Hepatocyte (in vitro differentiated cells): Measurements from ENCODE around the gene CATSPERB. TPM values are rescaled to one million over a fixed set of nuclear protein-coding genes. Genes with fewer than 3 reads are reported as not detected.
A peak's percentile ranks its signal among the peaks of the same experiment; 100 is the strongest.
"Not testable (repeated sequence)": the region's sequence is repeated elsewhere in the genome, so short reads cannot be mapped to it uniquely, and the experiment has no call there.

Source experiments
- DNase-seq: peaks from one replicate; pipeline ENCODE4 v3.0.0-alpha.2; 2016; ENCODE audit warnings: low spot score
- H2AFZ ChIP-seq: fragments of 200-600 bp; sonication (generic); 2 replicates; pipeline ENCODE4 v1.6.0; 2016; ENCODE audit warnings: antibody characterized with exemption, mild to moderate bottlenecking
- H3K27ac ChIP-seq: fragments of 200-600 bp; sonication (generic); 2 replicates; pipeline ENCODE4 v1.5.1; 2016; ENCODE audit warnings: mild to moderate bottlenecking
- H3K27me3 ChIP-seq: fragments of 200-600 bp; sonication (generic); 2 replicates; pipeline ENCODE4 v1.6.1; 2016
- H3K36me3 ChIP-seq: fragments of 200-600 bp; sonication (generic); replicated peaks from 2 replicates; pipeline ENCODE4 v1.5.1; 2016; ENCODE audit warnings: low read depth; ENCODE audit not compliant: insufficient read depth
- H3K4me1 ChIP-seq: fragments of 200-600 bp; sonication (generic); 2 replicates; pipeline ENCODE4 v1.5.1; 2016; ENCODE audit warnings: mild to moderate bottlenecking, moderate library complexity; ENCODE audit not compliant: insufficient read depth
- H3K4me2 ChIP-seq: fragments of 200-600 bp; sonication (generic); 2 replicates; pipeline ENCODE4 v1.6.0; 2016
- H3K4me3 ChIP-seq: fragments of 200-600 bp; sonication (generic); 2 replicates; pipeline ENCODE4 v1.5.1; 2016; ENCODE audit warnings: mild to moderate bottlenecking
- H3K79me2 ChIP-seq: fragments of 200-600 bp; sonication (generic); 2 replicates; pipeline ENCODE4 v1.6.0; 2017; ENCODE audit warnings: mild to moderate bottlenecking
- H3K9me2 ChIP-seq: fragments of 200-600 bp; sonication (generic); replicated peaks from 2 replicates; pipeline ENCODE4 v1.6.0; 2017; ENCODE audit warnings: mild to moderate bottlenecking; ENCODE audit not compliant: insufficient read depth
- H3K9me3 ChIP-seq: fragments of 200-600 bp; sonication (generic); 2 replicates; pipeline ENCODE4 v1.5.1; 2016; ENCODE audit warnings: low read depth, mild to moderate bottlenecking
- H4K20me1 ChIP-seq: fragments of 200-600 bp; sonication (generic); 2 replicates; pipeline ENCODE4 v1.6.0; 2016; ENCODE audit warnings: mild to moderate bottlenecking; ENCODE audit not compliant: insufficient read depth, poor library complexity, severe bottlenecking
- EZH2 ChIP-seq: fragments of 200-600 bp; sonication (generic); IDR thresholded peaks from 2 replicates; pipeline ENCODE4 v1.6.1; 2016; ENCODE audit warnings: antibody characterized with exemption, mild to moderate bottlenecking, borderline replicate concordance
- EZH2phosphoT487 ChIP-seq: fragments of 200-600 bp; sonication (generic); IDR thresholded peaks from one replicate; pipeline ENCODE4 v1.6.1; 2018; ENCODE audit warnings: antibody characterized with exemption, mild to moderate bottlenecking, low read depth, moderate library complexity; ENCODE audit not compliant: unreplicated experiment, severe bottlenecking
- WGBS: methylation state at CpG from one replicate; pipeline ENCODE4 v1.1.6; 2016; ENCODE audit warnings: low lambda C conversion rate; ENCODE audit errors: missing lambda C conversion rate; 5-methylcytosine and 5-hydroxymethylcytosine counted together
- polyA plus RNA-seq: library from polyadenylated mRNA; unstranded; fragments of >200 nt; fragmentation: Nextera tagmentation; extraction: Ambion mirVana; gene quantifications from 2 replicates; pipeline ENCODE4 v1.2.1, GENCODE V29; 2016
- total RNA-seq: library from RNA; depleted of rRNA; stranded (reverse); fragments of >200 nt; gene quantifications from 2 replicates; pipeline ENCODE4 v1.2.3, GENCODE V29; 2014
- TF ChIP-seq, protein P1 (sequence below): fragments of 200-600 bp; sonication (generic); IDR thresholded peaks from 2 replicates; pipeline ENCODE4 v1.5.1; 2016; ENCODE audit warnings: antibody characterized with exemption, mild to moderate bottlenecking; ENCODE audit not compliant: poor library complexity

The CATSPERB gene
- total and polyA plus RNA-seq, 2 experiments from 2014 or later: 0.93 to 7.1 TPM

GRCh38 chr14:91607322-91608047 lies 124.4 kb downstream of the CATSPERB start:
- no peaks in the 10 kb centered on the region for H3K79me2 ChIP-seq
- no peaks in the 10 kb centered on the region for H4K20me1 ChIP-seq
- H3K27me3 ChIP-seq: no peaks in the 10 kb centered on the region
- H3K9me2 ChIP-seq: no peaks in the 10 kb centered on the region
- peak; percentile 16 for DNase-seq
- H3K4me1 ChIP-seq: peaks cover 4% of the 10 kb centered on the region
- H3K4me3 ChIP-seq: no peak overlapping the region
- no peaks in the 10 kb centered on the region for H3K9me3 ChIP-seq
- TF ChIP-seq, protein P1, sequence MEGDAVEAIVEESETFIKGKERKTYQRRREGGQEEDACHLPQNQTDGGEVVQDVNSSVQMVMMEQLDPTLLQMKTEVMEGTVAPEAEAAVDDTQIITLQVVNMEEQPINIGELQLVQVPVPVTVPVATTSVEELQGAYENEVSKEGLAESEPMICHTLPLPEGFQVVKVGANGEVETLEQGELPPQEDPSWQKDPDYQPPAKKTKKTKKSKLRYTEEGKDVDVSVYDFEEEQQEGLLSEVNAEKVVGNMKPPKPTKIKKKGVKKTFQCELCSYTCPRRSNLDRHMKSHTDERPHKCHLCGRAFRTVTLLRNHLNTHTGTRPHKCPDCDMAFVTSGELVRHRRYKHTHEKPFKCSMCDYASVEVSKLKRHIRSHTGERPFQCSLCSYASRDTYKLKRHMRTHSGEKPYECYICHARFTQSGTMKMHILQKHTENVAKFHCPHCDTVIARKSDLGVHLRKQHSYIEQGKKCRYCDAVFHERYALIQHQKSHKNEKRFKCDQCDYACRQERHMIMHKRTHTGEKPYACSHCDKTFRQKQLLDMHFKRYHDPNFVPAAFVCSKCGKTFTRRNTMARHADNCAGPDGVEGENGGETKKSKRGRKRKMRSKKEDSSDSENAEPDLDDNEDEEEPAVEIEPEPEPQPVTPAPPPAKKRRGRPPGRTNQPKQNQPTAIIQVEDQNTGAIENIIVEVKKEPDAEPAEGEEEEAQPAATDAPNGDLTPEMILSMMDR: no peak
- TF ChIP-seq EZH2phosphoT487: no peak
- no peak for TF ChIP-seq EZH2
- 77% methylated on average over 9 of the region's 9 CpGs for WGBS
- H2AFZ ChIP-seq: no peak overlapping the region
- no peak overlapping the region for H3K27ac ChIP-seq
- H3K36me3 ChIP-seq: no peaks in the 10 kb centered on the region
- H3K4me2 ChIP-seq: no peak overlapping the region

DNA sequence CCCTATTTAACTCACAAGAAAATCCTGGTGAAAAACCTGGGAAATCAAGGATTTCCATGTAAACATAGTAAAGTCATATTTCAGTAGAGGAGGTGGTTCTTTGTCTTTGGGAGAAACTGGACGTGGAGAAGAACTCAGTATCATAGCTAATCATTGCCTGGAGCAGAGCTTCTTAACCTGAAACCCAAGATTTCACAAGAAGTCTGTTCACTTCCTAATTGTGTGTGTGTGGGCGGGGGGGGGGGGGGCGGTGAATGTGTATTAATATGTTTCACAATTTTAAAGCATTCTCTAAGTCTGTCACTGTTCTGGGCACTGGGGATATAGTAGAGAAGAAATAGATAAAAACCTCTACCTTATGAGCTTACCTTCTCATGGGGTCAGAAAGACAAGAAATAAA lies 125.0 kb downstream of the CATSPERB start:
- Histone ChIP-seq H2AFZ (no peak overlapping the region), H3K4me1 (peaks cover 4% of the 10 kb centered on the region), H4K20me1 (no peaks in the 10 kb centered on the region), H3K79me2 (no peaks in the 10 kb centered on the region), H3K9me3 (no peaks in the 10 kb centered on the region), H3K4me3 (no peak overlapping the region), H3K4me2 (no peak overlapping the region), H3K9me2 (no peaks in the 10 kb centered on the region), H3K27ac (no peak overlapping the region), H3K36me3 (no peaks in the 10 kb centered on the region), H3K27me3 (no peaks in the 10 kb centered on the region)
- TF ChIP-seq, protein P1: no peak
- no peak for TF ChIP-seq EZH2
- TF ChIP-seq EZH2phosphoT487: no peak
- 73% methylated on average over 3 of the region's 3 CpGs for WGBS
- no peak for DNase-seq

DNA sequence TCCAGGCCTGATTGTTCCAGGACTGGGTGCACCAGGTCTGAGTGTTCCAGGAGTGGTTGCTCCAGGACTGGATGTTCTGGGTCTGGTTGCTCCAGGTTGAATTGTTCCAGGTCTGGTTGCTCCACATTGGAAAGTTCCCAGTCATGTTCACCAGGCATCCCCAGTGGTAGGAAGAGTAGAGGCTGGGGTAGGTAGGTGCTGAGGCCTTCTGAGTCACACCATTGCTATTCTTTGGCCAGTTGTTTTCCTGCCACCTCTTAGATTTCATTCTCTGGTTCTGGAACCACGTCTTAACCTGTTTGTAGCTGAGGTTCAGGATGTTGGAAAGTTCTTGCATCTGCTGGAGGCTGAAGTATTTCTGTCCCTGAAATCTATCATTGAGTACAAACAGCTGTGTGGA lies 127.3 kb downstream of the CATSPERB start:
- H2AFZ ChIP-seq, H3K27me3 ChIP-seq, H4K20me1 ChIP-seq, H3K9me3 ChIP-seq, H3K4me2 ChIP-seq, DNase-seq, H3K9me2 ChIP-seq, H3K27ac ChIP-seq, H3K4me1 ChIP-seq, H3K4me3 ChIP-seq, H3K79me2 ChIP-seq, H3K36me3 ChIP-seq: not testable (repeated sequence)
- 80% methylated on average over 1 of the region's 1 CpG for WGBS

GRCh38 chr14:91599994-91600393 lies 131.9 kb downstream of the CATSPERB start:
- Histone ChIP-seq H3K9me2 (no peaks in the 10 kb centered on the region), H3K27ac (no peak overlapping the region)

More at GRCh38 chr14:91599994-91600393, 131.9 kb downstream of the CATSPERB start:
- TF ChIP-seq EZH2phosphoT487: no peak
- TF ChIP-seq, protein P1: no peak
- Histone ChIP-seq H3K4me3 (no peak overlapping the region), H3K4me1 (no peaks in the 10 kb centered on the region), H4K20me1 (no peaks in the 10 kb centered on the region), H3K79me2 (no peaks in the 10 kb centered on the region), H3K27me3 (no peaks in the 10 kb centered on the region), H3K9me3 (peaks cover 5% of the 10 kb centered on the region), H3K4me2 (no peak overlapping the region), H2AFZ (no peak overlapping the region), H3K36me3 (no peaks in the 10 kb centered on the region)
- WGBS: 74% methylated on average over 4 of the region's 4 CpGs
- no peak for DNase-seq
